B cell (primary cell): ENCODE data around the gene C6orf52.

ENCODE experiments used
- EZH2 ChIP-seq: IDR thresholded peaks from 2 replicates; pipeline ENCODE4 v1.6.1; 2012; ENCODE audit warnings: borderline replicate concordance, low read depth, mild to moderate bottlenecking, moderate library complexity, low read length; ENCODE audit not compliant: insufficient read depth, poor library complexity, severe bottlenecking
- TF ChIP-seq, protein P1 (sequence below): fragments of 200-600 bp; IDR thresholded peaks from one replicate; pipeline ENCODE4 v1.8.0; 2022; ENCODE audit warnings: antibody characterized with exemption, mild to moderate bottlenecking

DNA sequence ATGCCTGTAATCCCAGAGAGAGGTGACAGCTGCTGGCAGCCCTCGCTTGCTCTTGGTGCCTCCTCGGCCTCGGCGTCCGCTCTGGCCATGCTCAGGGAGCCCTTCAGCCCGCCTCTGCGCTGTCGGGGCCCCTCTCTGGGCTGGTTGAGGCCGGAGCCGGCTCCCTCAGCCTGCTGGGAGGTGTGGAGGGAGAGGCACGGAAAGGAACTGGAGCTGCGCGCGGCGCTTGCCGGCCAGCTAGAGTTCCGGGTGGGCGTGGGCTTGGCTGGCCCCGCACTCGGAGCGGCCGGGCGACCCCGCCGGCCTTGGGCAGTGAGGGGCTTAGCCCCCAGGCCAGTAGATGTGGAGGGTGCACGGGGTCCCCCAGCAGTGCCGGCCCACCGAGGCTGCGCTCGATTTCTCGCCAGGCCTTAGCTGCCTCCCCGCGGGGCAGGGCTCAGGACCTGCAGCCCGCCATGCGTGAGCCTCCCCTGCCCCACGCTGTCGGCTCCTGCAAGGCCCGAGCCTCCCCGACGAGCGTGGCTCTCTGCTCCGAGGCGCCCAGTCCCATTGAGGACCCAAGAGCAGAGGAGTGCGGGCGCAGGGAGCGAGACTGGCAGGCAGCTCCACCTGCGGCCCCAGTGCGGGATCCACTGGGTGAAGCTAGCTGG is 34.6 kb downstream of the C6orf52 start:
- TF ChIP-seq, protein P1, sequence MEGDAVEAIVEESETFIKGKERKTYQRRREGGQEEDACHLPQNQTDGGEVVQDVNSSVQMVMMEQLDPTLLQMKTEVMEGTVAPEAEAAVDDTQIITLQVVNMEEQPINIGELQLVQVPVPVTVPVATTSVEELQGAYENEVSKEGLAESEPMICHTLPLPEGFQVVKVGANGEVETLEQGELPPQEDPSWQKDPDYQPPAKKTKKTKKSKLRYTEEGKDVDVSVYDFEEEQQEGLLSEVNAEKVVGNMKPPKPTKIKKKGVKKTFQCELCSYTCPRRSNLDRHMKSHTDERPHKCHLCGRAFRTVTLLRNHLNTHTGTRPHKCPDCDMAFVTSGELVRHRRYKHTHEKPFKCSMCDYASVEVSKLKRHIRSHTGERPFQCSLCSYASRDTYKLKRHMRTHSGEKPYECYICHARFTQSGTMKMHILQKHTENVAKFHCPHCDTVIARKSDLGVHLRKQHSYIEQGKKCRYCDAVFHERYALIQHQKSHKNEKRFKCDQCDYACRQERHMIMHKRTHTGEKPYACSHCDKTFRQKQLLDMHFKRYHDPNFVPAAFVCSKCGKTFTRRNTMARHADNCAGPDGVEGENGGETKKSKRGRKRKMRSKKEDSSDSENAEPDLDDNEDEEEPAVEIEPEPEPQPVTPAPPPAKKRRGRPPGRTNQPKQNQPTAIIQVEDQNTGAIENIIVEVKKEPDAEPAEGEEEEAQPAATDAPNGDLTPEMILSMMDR = no peak
- no peak for TF ChIP-seq EZH2
